ENCODE measurements around the gene SEC14L6. TPM values are rescaled to one million over a fixed set of nuclear protein-coding genes. Genes with fewer than 3 reads are reported as not detected.
A peak's percentile ranks its signal among the peaks of the same experiment; 100 is the strongest.

Gene SEC14L6
- total and polyA plus RNA-seq, 9 of the 15 experiments (the other 6 are each of a cell fraction or from before 2014, with no cell fraction given), result 0.29 to 6.1 (median 1.9) TPM

DNA sequence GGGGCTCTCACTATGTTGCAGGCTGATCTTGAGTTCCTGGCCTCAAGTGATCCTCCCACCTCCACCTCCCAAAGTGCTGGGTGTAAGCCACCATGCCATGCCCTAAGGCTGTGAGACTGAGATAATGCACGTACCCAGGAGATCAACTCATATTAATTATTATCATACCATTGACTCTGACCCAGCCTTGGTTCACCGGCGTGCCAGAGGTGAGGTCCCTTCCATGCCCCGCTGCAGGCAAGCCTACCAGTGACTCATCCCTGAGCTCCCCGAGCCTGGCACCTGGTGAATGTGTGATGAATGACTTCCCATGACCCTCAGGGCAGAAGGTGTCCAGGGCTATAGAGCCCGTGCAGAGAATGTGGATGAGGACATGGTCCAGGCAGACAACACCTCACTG lies 15.8 kb upstream of the SEC14L6 start (continued):
- TF ChIP-seq, protein P1, sequence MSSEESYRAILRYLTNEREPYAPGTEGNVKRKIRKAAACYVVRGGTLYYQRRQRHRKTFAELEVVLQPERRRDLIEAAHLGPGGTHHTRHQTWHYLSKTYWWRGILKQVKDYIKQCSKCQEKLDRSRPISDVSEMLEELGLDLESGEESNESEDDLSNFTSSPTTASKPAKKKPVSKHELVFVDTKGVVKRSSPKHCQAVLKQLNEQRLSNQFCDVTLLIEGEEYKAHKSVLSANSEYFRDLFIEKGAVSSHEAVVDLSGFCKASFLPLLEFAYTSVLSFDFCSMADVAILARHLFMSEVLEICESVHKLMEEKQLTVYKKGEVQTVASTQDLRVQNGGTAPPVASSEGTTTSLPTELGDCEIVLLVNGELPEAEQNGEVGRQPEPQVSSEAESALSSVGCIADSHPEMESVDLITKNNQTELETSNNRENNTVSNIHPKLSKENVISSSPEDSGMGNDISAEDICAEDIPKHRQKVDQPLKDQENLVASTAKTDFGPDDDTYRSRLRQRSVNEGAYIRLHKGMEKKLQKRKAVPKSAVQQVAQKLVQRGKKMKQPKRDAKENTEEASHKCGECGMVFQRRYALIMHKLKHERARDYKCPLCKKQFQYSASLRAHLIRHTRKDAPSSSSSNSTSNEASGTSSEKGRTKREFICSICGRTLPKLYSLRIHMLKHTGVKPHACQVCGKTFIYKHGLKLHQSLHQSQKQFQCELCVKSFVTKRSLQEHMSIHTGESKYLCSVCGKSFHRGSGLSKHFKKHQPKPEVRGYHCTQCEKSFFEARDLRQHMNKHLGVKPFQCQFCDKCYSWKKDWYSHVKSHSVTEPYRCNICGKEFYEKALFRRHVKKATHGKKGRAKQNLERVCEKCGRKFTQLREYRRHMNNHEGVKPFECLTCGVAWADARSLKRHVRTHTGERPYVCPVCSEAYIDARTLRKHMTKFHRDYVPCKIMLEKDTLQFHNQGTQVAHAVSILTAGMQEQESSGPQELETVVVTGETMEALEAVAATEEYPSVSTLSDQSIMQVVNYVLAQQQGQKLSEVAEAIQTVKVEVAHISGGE (CRISPR knock-in tag; IDR thresholded peaks at IDR 0.05), result no peak
- TF ChIP-seq ZNF133 (CRISPR knock-in tag; IDR thresholded peaks at IDR 0.05) (no peak), SP2 (IDR thresholded peaks at IDR 0.05; ENCODE audit: extremely low read depth, low read depth, low read length, poor library complexity, severe bottlenecking) (no peak)

DNA sequence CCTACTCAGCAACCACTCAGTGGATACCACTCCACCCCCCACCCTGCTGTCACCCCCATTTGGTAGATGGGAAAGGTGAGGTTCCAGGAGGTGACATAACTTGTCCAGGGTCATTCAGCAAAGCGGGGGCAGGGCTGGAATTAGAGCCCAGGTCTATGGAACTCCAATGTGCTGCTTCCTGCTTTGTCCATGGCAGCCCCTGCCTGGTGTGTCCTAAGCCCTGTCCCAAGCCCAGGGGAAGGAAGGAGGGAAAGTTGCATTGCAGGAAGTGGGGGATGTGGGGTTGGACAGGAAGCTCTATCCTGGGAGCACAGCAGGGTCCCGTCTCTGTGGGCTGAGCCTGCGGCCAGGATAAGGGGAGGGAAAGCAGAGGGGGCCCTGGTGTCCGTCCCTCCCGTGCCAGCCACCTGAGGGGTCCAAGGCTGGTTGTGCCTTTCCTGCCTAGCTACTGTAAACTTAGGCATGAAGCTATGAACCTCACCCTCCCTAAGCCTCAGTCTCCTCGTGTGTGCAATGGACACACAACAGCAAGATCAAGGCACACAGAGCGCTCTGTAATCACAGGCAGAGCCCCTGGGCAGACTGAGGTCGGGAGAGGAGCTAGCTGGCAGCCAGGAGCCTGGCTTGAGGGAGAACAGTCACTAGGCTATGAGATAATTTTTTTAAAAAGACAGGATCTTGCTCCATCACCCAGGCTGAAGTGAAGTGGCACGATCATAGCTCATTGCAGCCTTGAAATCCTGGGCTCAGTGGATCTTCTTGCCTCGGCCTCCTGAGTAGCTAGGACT lies 15.1 kb upstream of the SEC14L6 start:
- no peak for DNase-seq (ENCODE audit: extremely low read depth in 1 of 4, low spot score in 3 of 4)
- H3K9me3 ChIP-seq (replicated peaks; ENCODE audit: control insufficient read depth, insufficient read depth, low read depth, low read length), result no peaks in the 10 kb centered on the region
- 36% methylated on average over 7 of the region's 10 CpGs for WGBS (ENCODE audit: insufficient coverage, low coverage, missing lambda C conversion rate)
- no peak overlapping the region for H3K27ac ChIP-seq (ENCODE audit: extremely low read depth, low read depth, low read length)
- H3K27me3 ChIP-seq (ENCODE audit: control insufficient read depth in 2 of 2, insufficient read depth in 2 of 2, low read length in 2 of 2), result peaks cover 0 to 4% of the 10 kb centered on the region in 2 experiments; a peak in 1 of 5 replicates
- no TSS peak for BruUV-seq (replicated peaks)
- peaks cover 0 to 20% of the 10 kb centered on the region in 2 experiments; a peak in 3 of 5 replicates for H3K4me1 ChIP-seq (replicated peaks in 1 of 2; ENCODE audit: control insufficient read depth in 2 of 2, insufficient read depth in 2 of 2, low read length in 2 of 2)
- no peak for FAIRE-seq
- H4K20me1 ChIP-seq (replicated peaks; ENCODE audit: control insufficient read depth, insufficient read depth, low read length), result no peaks in the 10 kb centered on the region
- H2AFZ ChIP-seq (ENCODE audit: low read depth, low read length), result peak overlapping the region; percentile 45; the same call in 1 of the 2 replicates
- in situ Hi-C loops (cut with MboI), result no loop called here
- POLR2A ChIA-PET, result interaction anchor here (0.8 to 1.5 kb wide), 2 partner anchors 10 to 30 kb away, joined by 5 to 6 read pairs; partner anchors contain the start of gene PES1
- H3K36me3 ChIP-seq (ENCODE audit: control insufficient read depth, insufficient read depth, low read length), result no peaks in the 10 kb centered on the region
- no peak overlapping the region for H3K4me2 ChIP-seq (ENCODE audit: insufficient read depth, low read length)
- intact Hi-C loops (cut with micrococcal nuclease), result no loop called here
- no peaks in the 10 kb centered on the region for H3K9me1 ChIP-seq (ENCODE audit: control insufficient read depth, insufficient read depth, low read length)
- no peak for ATAC-seq
- CTCF ChIA-PET (ENCODE audit: low intra/inter-chr PET ratio), result interaction anchor here (1.1 kb wide), 1 partner anchor 193 kb away, joined by 3 read pairs; no protein-coding TSS in a partner anchor
- no peaks in the 10 kb centered on the region for H3K79me2 ChIP-seq (ENCODE audit: control insufficient read depth, insufficient read depth, low read length)
- H3K9ac ChIP-seq (ENCODE audit: insufficient read depth in 1 of 2, low read depth in 2 of 2, low read length in 2 of 2), result peak overlapping the region in 1 of 2 experiments; percentile 20; a peak in 1 of 4 replicates
- H3K4me3 ChIP-seq, result no peak overlapping the region
- TF ChIP-seq NCOA1 (IDR thresholded peaks at IDR 0.05; ENCODE audit: low read depth), result no peak
- no peak for TF ChIP-seq CHD2 (IDR thresholded peaks at IDR 0.05; ENCODE audit: low read depth, low read length)
- TF ChIP-seq PHF20 (IDR thresholded peaks at IDR 0.05; ENCODE audit: partially characterized antibody), result no peak
- TF ChIP-seq, protein P2, sequence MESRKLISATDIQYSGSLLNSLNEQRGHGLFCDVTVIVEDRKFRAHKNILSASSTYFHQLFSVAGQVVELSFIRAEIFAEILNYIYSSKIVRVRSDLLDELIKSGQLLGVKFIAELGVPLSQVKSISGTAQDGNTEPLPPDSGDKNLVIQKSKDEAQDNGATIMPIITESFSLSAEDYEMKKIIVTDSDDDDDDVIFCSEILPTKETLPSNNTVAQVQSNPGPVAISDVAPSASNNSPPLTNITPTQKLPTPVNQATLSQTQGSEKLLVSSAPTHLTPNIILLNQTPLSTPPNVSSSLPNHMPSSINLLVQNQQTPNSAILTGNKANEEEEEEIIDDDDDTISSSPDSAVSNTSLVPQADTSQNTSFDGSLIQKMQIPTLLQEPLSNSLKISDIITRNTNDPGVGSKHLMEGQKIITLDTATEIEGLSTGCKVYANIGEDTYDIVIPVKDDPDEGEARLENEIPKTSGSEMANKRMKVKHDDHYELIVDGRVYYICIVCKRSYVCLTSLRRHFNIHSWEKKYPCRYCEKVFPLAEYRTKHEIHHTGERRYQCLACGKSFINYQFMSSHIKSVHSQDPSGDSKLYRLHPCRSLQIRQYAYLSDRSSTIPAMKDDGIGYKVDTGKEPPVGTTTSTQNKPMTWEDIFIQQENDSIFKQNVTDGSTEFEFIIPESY (CRISPR knock-in tag; IDR thresholded peaks at IDR 0.05), result no peak
- TF ChIP-seq ATF1 (CRISPR knock-in tag; IDR thresholded peaks at IDR 0.05), result no peak
- no peak for TF ChIP-seq ATF1 (tag; IDR thresholded peaks at IDR 0.05)
- no peak for TF ChIP-seq CHD4 (IDR thresholded peaks at IDR 0.05; ENCODE audit: insufficient read depth, insufficient replicate concordance, low read depth, low read length, poor library complexity, severe bottlenecking)
